GM12801 (cell line): ENCODE data around the gene SMARCD2.

Experiments
- CTCF ChIP-seq: IDR thresholded peaks from one replicate; pipeline ENCODE4 v1.5.1; 2011; ENCODE audit warnings: control low read depth; ENCODE audit not compliant: insufficient read length; ENCODE audit errors: extremely low read depth

SMARCD2 gene

GRCh38 chr17:63790057-63790456 is 52.4 kb downstream of the SMARCD2 start:
- TF ChIP-seq CTCF: no peak

- TF ChIP-seq CTCF: no peak
Measured at GRCh38 chr17:63786971-63787711, 55.3 kb downstream of the SMARCD2 start.

- TF ChIP-seq CTCF: no peak
Measured at GRCh38 chr17:63786117-63786516, 56.4 kb downstream of the SMARCD2 start.

GRCh38 chr17:63785556-63785955 is 56.9 kb downstream of the SMARCD2 start:
- TF ChIP-seq CTCF: no peak

GRCh38 chr17:63783522-63783921 is 59.0 kb downstream of the SMARCD2 start:
- TF ChIP-seq CTCF: no peak
